Measurements from ENCODE around the gene TPX2. TPM values are rescaled to one million over a fixed set of nuclear protein-coding genes. Genes with fewer than 3 reads are reported as not detected.

Gene TPX2
- total and polyA plus RNA-seq, 2 experiments from 2014 or later, result 37.7 to 39.6 TPM

DNA sequence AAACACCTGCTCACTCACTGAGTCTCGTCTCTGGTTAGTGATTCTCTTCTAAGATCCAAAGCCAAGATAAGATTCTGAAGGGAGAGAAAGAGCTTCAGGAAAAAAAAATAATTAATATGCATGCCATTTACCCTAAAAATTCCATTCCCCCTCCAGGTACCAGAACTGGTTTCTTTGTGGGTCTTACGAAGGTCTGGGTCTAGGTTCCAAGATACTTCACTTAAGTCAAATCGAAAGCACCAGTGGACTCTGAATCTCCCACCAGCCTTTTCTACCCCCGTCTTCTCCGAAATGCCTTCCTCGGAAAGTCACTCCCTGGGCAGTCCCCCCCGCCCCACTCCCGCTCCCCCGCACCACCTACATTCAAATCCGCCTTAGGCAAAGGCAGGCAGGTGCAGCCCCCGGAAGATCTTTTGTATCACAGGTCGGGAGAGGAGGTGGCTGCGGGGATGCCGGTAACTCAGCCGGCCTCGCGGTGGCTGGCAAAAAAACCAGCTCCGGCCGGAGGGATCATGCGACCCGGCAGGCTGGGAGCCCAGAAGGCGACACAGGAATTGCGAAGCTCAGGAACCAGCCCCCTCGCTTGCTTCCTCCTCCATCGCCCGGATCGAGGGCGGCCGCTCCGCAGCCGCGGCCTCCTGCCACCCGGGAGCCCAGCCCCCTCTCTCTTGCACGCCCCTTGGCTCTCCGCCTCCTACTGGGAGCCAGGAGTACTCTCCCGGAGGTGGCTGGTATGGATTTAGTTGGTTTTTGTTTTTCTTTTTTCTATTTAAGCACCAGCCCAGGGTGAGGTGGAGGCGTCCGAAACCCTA, 16.6 kb upstream of the TPX2 start, which contains the start of gene BCL2L1:
TSS of gene BCL2L1 (minus strand) at position 612 of the 812 bp plus-strand sequence. CDS start 650 bp downstream, outside the sequence.
- H4K20me1 ChIP-seq (ENCODE audit: insufficient read depth), result no peaks in the 10 kb centered on the region
- no peak for TF ChIP-seq EZH2phosphoT487 (IDR thresholded peaks at IDR 0.05; ENCODE audit: insufficient read depth, low read depth)
- no peak for TF ChIP-seq EZH2 (IDR thresholded peaks at IDR 0.05; ENCODE audit: insufficient read depth, poor library complexity, severe bottlenecking)
- in situ Hi-C loops (cut with MboI), result loop anchor here (10.0 kb wide), 1 partner anchor 58 kb away; no protein-coding TSS in a partner anchor
- H2AFZ ChIP-seq, result peak within 1 kb of the TSS; percentile 91
- peak within 1 kb of the TSS; percentile 98 for H3K4me2 ChIP-seq (ENCODE audit: unreplicated experiment)
- no peaks in the 10 kb centered on the region for H3K36me3 ChIP-seq (ENCODE audit: low read depth)
- peak within 1 kb of the TSS; percentile 98 for H3K9ac ChIP-seq
- DNase-seq, result peak; percentile 95
- H3F3A ChIP-seq (ENCODE audit: insufficient read depth), result peaks cover 9% of the 10 kb centered on the region; the same call in 1 of the 2 replicates
- H3K4me3 ChIP-seq, result peak within 1 kb of the TSS; percentile 86
- no peaks in the 10 kb centered on the region for H3K9me2 ChIP-seq (ENCODE audit: insufficient read depth)
- H3K79me2 ChIP-seq (ENCODE audit: insufficient read depth), result peaks cover 58% of the 10 kb centered on the region
- H3K27me3 ChIP-seq (replicated peaks; ENCODE audit: insufficient read depth), result no peaks in the 10 kb centered on the region
- H3K9me3 ChIP-seq (ENCODE audit: low read depth), result no peaks in the 10 kb centered on the region
- H3K27ac ChIP-seq, result peak within 1 kb of the TSS; percentile 96
- H3K4me1 ChIP-seq (ENCODE audit: insufficient read depth), result peaks cover 43% of the 10 kb centered on the region
- WGBS, 2 experiments (ENCODE audit: low coverage in 1 of 2, low lambda C conversion rate in 2 of 2, missing lambda C conversion rate in 2 of 2), result 0 to 1% methylated on average over 32 to 38 of the region's 38 CpGs

DNA sequence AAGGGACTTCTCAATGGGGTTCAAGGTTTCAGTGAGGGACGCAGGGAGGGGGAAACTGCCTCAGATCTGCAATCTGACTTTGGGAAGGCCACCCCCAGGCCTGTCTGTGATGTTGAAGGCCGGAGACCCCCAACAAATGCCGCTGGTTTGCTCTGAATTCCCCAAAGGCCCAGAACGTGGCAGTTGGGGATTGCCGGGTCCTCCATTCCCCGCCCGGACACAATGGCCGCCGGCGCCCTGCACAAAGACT, 16.1 kb upstream of the TPX2 start:
- Histone ChIP-seq H3K27me3 (replicated peaks; ENCODE audit: insufficient read depth) (no peaks in the 10 kb centered on the region), H3K36me3 (ENCODE audit: low read depth) (no peaks in the 10 kb centered on the region), H3K4me3 (peak overlapping the region; percentile 86), H3K9me3 (ENCODE audit: low read depth) (no peaks in the 10 kb centered on the region), H3K79me2 (ENCODE audit: insufficient read depth) (peaks cover 53% of the 10 kb centered on the region), H3K4me1 (ENCODE audit: insufficient read depth) (peaks cover 43% of the 10 kb centered on the region), H3K9me2 (ENCODE audit: insufficient read depth) (no peaks in the 10 kb centered on the region), H4K20me1 (ENCODE audit: insufficient read depth) (no peaks in the 10 kb centered on the region), H3K4me2 (ENCODE audit: unreplicated experiment) (peak overlapping the region; percentile 98), H3F3A (ENCODE audit: insufficient read depth) (peaks cover 13% of the 10 kb centered on the region; the same call in 1 of the 2 replicates), H3K9ac (peak overlapping the region; percentile 98), H2AFZ (peak overlapping the region; percentile 91), H3K27ac (peak overlapping the region; percentile 96)
- TF ChIP-seq EZH2 (IDR thresholded peaks at IDR 0.05; ENCODE audit: insufficient read depth, poor library complexity, severe bottlenecking) (no peak), EZH2phosphoT487 (IDR thresholded peaks at IDR 0.05; ENCODE audit: insufficient read depth, low read depth) (no peak)
- in situ Hi-C loops (cut with MboI), result loop anchor here (10.0 kb wide), 1 partner anchor 58 kb away; no protein-coding TSS in a partner anchor
- WGBS, 2 experiments (ENCODE audit: low coverage in 1 of 2, low lambda C conversion rate in 2 of 2, missing lambda C conversion rate in 2 of 2), result 0% methylated on average over 10 of the region's 10 CpGs
- DNase-seq, result peak; percentile 70

GRCh38 chr20:31723319-31724078, 15.6 kb upstream of the TPX2 start:
- no peaks in the 10 kb centered on the region for H4K20me1 ChIP-seq (ENCODE audit: insufficient read depth)
- H3F3A ChIP-seq (ENCODE audit: insufficient read depth), result peaks cover 18% of the 10 kb centered on the region; the same call in 1 of the 2 replicates
- H3K9me2 ChIP-seq (ENCODE audit: insufficient read depth), result no peaks in the 10 kb centered on the region
- peak; percentile 97 for DNase-seq
- peak overlapping the region; percentile 98 for H3K9ac ChIP-seq
- WGBS, 2 experiments (ENCODE audit: low coverage in 1 of 2, low lambda C conversion rate in 2 of 2, missing lambda C conversion rate in 2 of 2), result 0 to 3% methylated on average over 62 to 64 of the region's 77 CpGs
- H3K27ac ChIP-seq, result peak overlapping the region; percentile 96
- H3K27me3 ChIP-seq (replicated peaks; ENCODE audit: insufficient read depth), result no peaks in the 10 kb centered on the region
- peaks cover 48% of the 10 kb centered on the region for H3K79me2 ChIP-seq (ENCODE audit: insufficient read depth)
- H2AFZ ChIP-seq, result peak overlapping the region; percentile 91
- no peak for TF ChIP-seq EZH2 (IDR thresholded peaks at IDR 0.05; ENCODE audit: insufficient read depth, poor library complexity, severe bottlenecking)
- no peak for TF ChIP-seq EZH2phosphoT487 (IDR thresholded peaks at IDR 0.05; ENCODE audit: insufficient read depth, low read depth)
- in situ Hi-C loops (cut with MboI), result loop anchor here (10.0 kb wide), 1 partner anchor 59 kb away; no protein-coding TSS in a partner anchor
- H3K4me2 ChIP-seq (ENCODE audit: unreplicated experiment), result peak overlapping the region; percentile 98
- no peaks in the 10 kb centered on the region for H3K9me3 ChIP-seq (ENCODE audit: low read depth)
- peak overlapping the region; percentile 86 for H3K4me3 ChIP-seq
- no peaks in the 10 kb centered on the region for H3K36me3 ChIP-seq (ENCODE audit: low read depth)
- H3K4me1 ChIP-seq (ENCODE audit: insufficient read depth), result peaks cover 42% of the 10 kb centered on the region

DNA sequence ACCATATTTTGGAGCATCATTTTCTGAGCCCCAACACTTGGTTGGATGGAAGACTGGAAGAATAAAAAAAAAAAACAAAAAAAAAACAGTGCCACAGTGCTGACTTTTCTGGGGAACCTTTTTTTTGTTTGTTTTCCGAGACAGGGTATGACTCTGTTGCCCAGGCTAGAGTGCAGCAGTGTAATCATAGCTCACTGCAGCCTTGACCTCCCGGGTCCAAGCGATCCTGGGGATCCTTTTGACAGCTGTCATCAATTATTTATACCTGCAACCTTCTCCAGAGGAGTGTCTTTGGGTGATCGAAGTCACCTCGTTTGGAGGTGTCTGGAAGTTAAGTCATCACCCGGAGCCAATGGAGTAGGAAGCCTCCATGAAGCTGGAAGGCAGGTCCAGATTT, 7.8 kb upstream of the TPX2 start:
- 0 out of 2 replicates have a peak overlapping the region, but pooled peaks have one; percentile 8 for H3K9ac ChIP-seq
- H3K9me3 ChIP-seq (ENCODE audit: low read depth), result no peaks in the 10 kb centered on the region
- peaks cover 32% of the 10 kb centered on the region for H3F3A ChIP-seq (ENCODE audit: insufficient read depth)
- peaks cover 22% of the 10 kb centered on the region for H3K4me1 ChIP-seq (ENCODE audit: insufficient read depth)
- DNase-seq, result no peak
- peak overlapping the region; percentile 7 for H3K4me2 ChIP-seq (ENCODE audit: unreplicated experiment)
- peak overlapping the region; percentile 83 for H3K27ac ChIP-seq
- WGBS, 2 experiments (ENCODE audit: low coverage in 1 of 2, low lambda C conversion rate in 2 of 2, missing lambda C conversion rate in 2 of 2), result 79% methylated on average over 6 of the region's 6 CpGs
- H3K4me3 ChIP-seq, result no peak overlapping the region
- H2AFZ ChIP-seq, result peak overlapping the region; percentile 45; the same call in 1 of the 2 replicates
- H3K27me3 ChIP-seq (replicated peaks; ENCODE audit: insufficient read depth), result no peaks in the 10 kb centered on the region
- H3K79me2 ChIP-seq (ENCODE audit: insufficient read depth), result no peaks in the 10 kb centered on the region
- no peaks in the 10 kb centered on the region for H3K36me3 ChIP-seq (ENCODE audit: low read depth)
- no peaks in the 10 kb centered on the region for H3K9me2 ChIP-seq (ENCODE audit: insufficient read depth)
- in situ Hi-C loops (cut with MboI), result no loop called here
- TF ChIP-seq EZH2phosphoT487 (IDR thresholded peaks at IDR 0.05; ENCODE audit: insufficient read depth, low read depth) (no peak), EZH2 (IDR thresholded peaks at IDR 0.05; ENCODE audit: insufficient read depth, poor library complexity, severe bottlenecking) (no peak)
- no peaks in the 10 kb centered on the region for H4K20me1 ChIP-seq (ENCODE audit: insufficient read depth)
